DOHH2 (cell line): ENCODE results near the gene ACTG2.

ENCODE experiments used
- H3F3A ChIP-seq: fragments of 200-600 bp; sonication (generic), shearing (Covaris generic); 2 replicates; pipeline ENCODE4 v1.6.0; 2016; ENCODE audit warnings: antibody characterized with exemption, mild to moderate bottlenecking; ENCODE audit not compliant: control insufficient read depth, insufficient read depth
- H3K27ac ChIP-seq: fragments of 200-600 bp; sonication (generic); 2 replicates; pipeline ENCODE4 v1.5.1; 2014; ENCODE audit warnings: low read depth, mild to moderate bottlenecking, low read length, moderate library complexity
- H3K27me3 ChIP-seq: fragments of 200-600 bp; sonication (generic); 2 replicates; pipeline ENCODE4 v1.6.1; 2014; ENCODE audit warnings: mild to moderate bottlenecking, low read length, mixed read lengths; ENCODE audit not compliant: control insufficient read depth
- H3K36me3 ChIP-seq: fragments of 200-600 bp; sonication (generic); 2 replicates; pipeline ENCODE4 v1.6.1; 2014; ENCODE audit warnings: mild to moderate bottlenecking, low read length, moderate library complexity, mixed read lengths; ENCODE audit not compliant: control insufficient read depth
- H3K4me1 ChIP-seq: fragments of 200-600 bp; sonication (generic); 2 replicates; pipeline ENCODE4 v1.6.1; 2014; ENCODE audit warnings: mild to moderate bottlenecking, low read length, mixed read lengths; ENCODE audit not compliant: control insufficient read depth
- H3K4me2 ChIP-seq: fragments of 200-600 bp; sonication (generic); 2 replicates; pipeline ENCODE4 v1.6.0; 2014; ENCODE audit warnings: mild to moderate bottlenecking, low read length, moderate library complexity
- H3K4me3 ChIP-seq: fragments of 200-600 bp; sonication (generic); 2 replicates; pipeline ENCODE4 v1.5.1; 2014; ENCODE audit warnings: mild to moderate bottlenecking, low read length, mixed read lengths
- H3K79me2 ChIP-seq: fragments of 200-600 bp; sonication (generic); 2 replicates; pipeline ENCODE4 v1.6.1; 2014; ENCODE audit warnings: mild to moderate bottlenecking, low read length, mixed read lengths; ENCODE audit not compliant: control insufficient read depth
- H3K9me2 ChIP-seq: fragments of 200-600 bp; sonication (generic); replicated peaks from 2 replicates; pipeline ENCODE4 v1.6.1; 2014; ENCODE audit warnings: mild to moderate bottlenecking, low read length, mixed read lengths; ENCODE audit not compliant: control insufficient read depth
- H3K9me3 ChIP-seq: fragments of 200-600 bp; sonication (generic); 2 replicates; pipeline ENCODE4 v1.6.1; 2014; ENCODE audit warnings: antibody characterized with exemption, low read length, mixed read lengths; ENCODE audit not compliant: control insufficient read depth, insufficient read depth
- H4K20me1 ChIP-seq: fragments of 200-600 bp; sonication (generic); 2 replicates; pipeline ENCODE4 v1.6.0; 2014; ENCODE audit warnings: low read depth, mild to moderate bottlenecking, antibody characterized with exemption, low read length, moderate library complexity; ENCODE audit not compliant: control insufficient read depth, insufficient read depth
- EZH2phosphoT487 ChIP-seq: fragments of 200-600 bp; sonication (generic); IDR thresholded peaks from 2 replicates; pipeline ENCODE4 v1.6.1; 2017; ENCODE audit warnings: borderline replicate concordance, mild to moderate bottlenecking, antibody characterized with exemption, low read length, moderate library complexity, mixed read lengths
- TF ChIP-seq, protein P1 (sequence below): fragments of 200-600 bp; sonication (generic); IDR thresholded peaks from one replicate; pipeline ENCODE4 v1.5.1; 2014; ENCODE audit warnings: antibody characterized with exemption, mild to moderate bottlenecking, low read depth, low read length; ENCODE audit not compliant: poor library complexity, severe bottlenecking

ACTG2 gene

GRCh38 chr2:73908689-73909652 lies 16.2 kb downstream of the ACTG2 start:
- TF ChIP-seq, protein P1, sequence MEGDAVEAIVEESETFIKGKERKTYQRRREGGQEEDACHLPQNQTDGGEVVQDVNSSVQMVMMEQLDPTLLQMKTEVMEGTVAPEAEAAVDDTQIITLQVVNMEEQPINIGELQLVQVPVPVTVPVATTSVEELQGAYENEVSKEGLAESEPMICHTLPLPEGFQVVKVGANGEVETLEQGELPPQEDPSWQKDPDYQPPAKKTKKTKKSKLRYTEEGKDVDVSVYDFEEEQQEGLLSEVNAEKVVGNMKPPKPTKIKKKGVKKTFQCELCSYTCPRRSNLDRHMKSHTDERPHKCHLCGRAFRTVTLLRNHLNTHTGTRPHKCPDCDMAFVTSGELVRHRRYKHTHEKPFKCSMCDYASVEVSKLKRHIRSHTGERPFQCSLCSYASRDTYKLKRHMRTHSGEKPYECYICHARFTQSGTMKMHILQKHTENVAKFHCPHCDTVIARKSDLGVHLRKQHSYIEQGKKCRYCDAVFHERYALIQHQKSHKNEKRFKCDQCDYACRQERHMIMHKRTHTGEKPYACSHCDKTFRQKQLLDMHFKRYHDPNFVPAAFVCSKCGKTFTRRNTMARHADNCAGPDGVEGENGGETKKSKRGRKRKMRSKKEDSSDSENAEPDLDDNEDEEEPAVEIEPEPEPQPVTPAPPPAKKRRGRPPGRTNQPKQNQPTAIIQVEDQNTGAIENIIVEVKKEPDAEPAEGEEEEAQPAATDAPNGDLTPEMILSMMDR, result no peak
- TF ChIP-seq EZH2phosphoT487, result no peak
- Histone ChIP-seq H3K4me3 (no peak overlapping the region), H3K9me3 (no peaks in the 10 kb centered on the region), H3K4me2 (no peak overlapping the region), H3K36me3 (no peaks in the 10 kb centered on the region), H3K4me1 (peaks cover 5% of the 10 kb centered on the region), H3K27ac (no peak overlapping the region), H3F3A (no peaks in the 10 kb centered on the region), H3K79me2 (no peaks in the 10 kb centered on the region), H3K9me2 (no peaks in the 10 kb centered on the region), H3K27me3 (no peaks in the 10 kb centered on the region), H4K20me1 (no peaks in the 10 kb centered on the region)

- Histone ChIP-seq H3K4me2 (no peak overlapping the region), H3K36me3 (no peaks in the 10 kb centered on the region), H3K9me3 (no peaks in the 10 kb centered on the region), H3K79me2 (no peaks in the 10 kb centered on the region), H3K27ac (no peak overlapping the region), H4K20me1 (no peaks in the 10 kb centered on the region), H3K4me3 (no peak overlapping the region), H3K27me3 (no peaks in the 10 kb centered on the region), H3K9me2 (no peaks in the 10 kb centered on the region), H3F3A (no peaks in the 10 kb centered on the region), H3K4me1 (peaks cover 5% of the 10 kb centered on the region)
- TF ChIP-seq EZH2phosphoT487, result no peak
- TF ChIP-seq, protein P1, result no peak
Measured at GRCh38 chr2:73910873-73911547, 18.2 kb downstream of the ACTG2 start.

- Histone ChIP-seq H3K4me1 (peaks cover 5% of the 10 kb centered on the region), H3K27me3 (no peaks in the 10 kb centered on the region), H3K4me3 (no peak overlapping the region), H3F3A (no peaks in the 10 kb centered on the region), H3K79me2 (no peaks in the 10 kb centered on the region), H3K9me2 (no peaks in the 10 kb centered on the region), H4K20me1 (no peaks in the 10 kb centered on the region), H3K9me3 (no peaks in the 10 kb centered on the region), H3K4me2 (no peak overlapping the region), H3K36me3 (no peaks in the 10 kb centered on the region), H3K27ac (no peak overlapping the region)
- TF ChIP-seq, protein P1, result no peak
- TF ChIP-seq EZH2phosphoT487, result no peak
Measured at GRCh38 chr2:73911548-73912208, 18.9 kb downstream of the ACTG2 start.
